ENCODE data around the gene VPS13C. TPM values are rescaled to one million over a fixed set of nuclear protein-coding genes. Genes with fewer than 3 reads are reported as not detected.

The VPS13C gene
- total RNA-seq, 1 donor, result 79.8 TPM

DNA sequence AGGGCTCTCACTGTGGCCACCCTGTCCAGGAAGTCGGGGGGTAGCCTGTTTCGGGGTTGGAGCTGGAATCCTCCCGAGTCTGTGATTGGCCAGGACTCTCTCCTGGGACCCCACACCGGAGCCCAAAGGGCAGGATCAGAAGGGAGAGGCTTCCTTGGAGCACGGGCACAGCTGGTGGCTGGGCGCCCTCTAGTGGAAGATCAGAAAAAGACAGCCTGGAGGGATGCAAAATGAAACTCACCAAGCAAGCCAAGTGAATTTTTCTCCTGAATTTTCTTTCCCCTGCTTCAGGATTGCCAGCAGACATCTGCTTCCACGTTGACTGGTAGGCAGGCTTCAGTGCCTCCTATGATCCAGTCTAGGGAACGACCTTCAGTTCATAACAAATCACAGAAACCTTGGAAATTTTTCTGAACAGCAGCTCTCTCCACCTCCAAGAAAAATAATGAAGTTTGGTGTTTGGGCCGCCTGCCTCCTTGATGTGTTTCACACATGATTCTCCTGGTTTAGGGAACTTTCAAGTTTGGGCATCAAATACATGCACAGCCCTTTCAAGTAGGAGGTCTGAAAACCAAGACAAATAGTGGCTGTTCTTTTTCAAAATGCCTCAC is 224.6 kb downstream of the VPS13C start:
- TF ChIP-seq, protein P1, sequence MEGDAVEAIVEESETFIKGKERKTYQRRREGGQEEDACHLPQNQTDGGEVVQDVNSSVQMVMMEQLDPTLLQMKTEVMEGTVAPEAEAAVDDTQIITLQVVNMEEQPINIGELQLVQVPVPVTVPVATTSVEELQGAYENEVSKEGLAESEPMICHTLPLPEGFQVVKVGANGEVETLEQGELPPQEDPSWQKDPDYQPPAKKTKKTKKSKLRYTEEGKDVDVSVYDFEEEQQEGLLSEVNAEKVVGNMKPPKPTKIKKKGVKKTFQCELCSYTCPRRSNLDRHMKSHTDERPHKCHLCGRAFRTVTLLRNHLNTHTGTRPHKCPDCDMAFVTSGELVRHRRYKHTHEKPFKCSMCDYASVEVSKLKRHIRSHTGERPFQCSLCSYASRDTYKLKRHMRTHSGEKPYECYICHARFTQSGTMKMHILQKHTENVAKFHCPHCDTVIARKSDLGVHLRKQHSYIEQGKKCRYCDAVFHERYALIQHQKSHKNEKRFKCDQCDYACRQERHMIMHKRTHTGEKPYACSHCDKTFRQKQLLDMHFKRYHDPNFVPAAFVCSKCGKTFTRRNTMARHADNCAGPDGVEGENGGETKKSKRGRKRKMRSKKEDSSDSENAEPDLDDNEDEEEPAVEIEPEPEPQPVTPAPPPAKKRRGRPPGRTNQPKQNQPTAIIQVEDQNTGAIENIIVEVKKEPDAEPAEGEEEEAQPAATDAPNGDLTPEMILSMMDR (IDR thresholded peaks at IDR 0.05; ENCODE audit: insufficient read depth, low read length), result peak; percentile 92
- H3K4me3 ChIP-seq (ENCODE audit: low read depth, low read length), result peak overlapping the region; percentile 42
- peak; percentile 72 for DNase-seq (ENCODE audit: low read depth)

DNA sequence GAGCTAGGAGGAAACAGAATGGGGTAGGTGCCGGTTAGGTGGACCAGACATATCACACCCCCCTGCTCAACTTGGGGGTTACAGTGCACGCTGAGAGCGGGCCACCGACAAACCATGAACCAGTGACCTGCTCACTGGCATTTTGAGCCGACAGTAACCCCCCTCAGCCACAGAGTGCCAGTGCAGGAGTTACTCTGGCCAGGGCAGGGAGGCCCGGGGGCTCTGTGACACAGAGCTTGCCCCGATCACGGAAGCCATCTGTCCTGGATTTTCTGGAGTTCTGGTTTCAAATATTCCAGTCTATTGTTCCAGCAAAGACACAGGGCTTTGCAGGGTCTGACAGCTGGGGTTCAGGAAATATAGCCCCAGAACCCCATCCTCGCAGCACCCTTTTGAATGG is 225.2 kb downstream of the VPS13C start:
- no peak overlapping the region for H3K4me3 ChIP-seq (ENCODE audit: low read depth, low read length)
- no peak for DNase-seq (ENCODE audit: low read depth)
- TF ChIP-seq, protein P1 (IDR thresholded peaks at IDR 0.05; ENCODE audit: insufficient read depth, low read length), result no peak

DNA sequence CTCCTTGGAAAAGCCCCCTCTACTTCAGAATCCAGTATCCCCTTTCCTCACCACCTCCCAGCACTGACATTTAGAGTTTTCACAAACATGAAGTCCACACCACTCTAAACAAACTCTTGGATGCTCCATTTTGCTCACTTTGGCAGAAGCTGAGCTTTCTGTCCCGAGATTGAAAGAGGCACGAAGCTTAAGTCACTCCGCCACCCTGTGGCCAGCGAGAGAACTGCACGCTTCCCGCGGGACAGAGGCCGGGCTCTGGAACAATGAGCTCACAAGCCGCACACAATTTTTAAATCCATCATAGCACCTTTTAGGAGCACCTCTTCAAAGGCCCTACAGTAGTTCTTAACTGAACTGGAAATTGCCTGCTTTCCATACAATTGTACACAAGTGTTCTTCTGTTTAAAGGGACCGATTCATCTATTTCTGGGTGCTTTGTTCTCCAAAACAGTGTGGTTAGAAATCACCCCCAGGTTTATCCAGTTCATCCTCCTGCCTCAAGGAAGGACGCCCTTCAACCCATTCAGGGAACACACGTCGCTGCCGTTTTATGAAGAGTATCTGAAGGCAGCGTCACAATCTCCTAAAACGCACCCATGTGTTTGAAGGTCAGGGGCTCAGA is 226.1 kb downstream of the VPS13C start:
- DNase-seq (ENCODE audit: low read depth), result peak; percentile 80
- H3K4me3 ChIP-seq (ENCODE audit: low read depth, low read length), result no peak overlapping the region
- TF ChIP-seq, protein P1 (IDR thresholded peaks at IDR 0.05; ENCODE audit: insufficient read depth, low read length), result peak; percentile 98

DNA sequence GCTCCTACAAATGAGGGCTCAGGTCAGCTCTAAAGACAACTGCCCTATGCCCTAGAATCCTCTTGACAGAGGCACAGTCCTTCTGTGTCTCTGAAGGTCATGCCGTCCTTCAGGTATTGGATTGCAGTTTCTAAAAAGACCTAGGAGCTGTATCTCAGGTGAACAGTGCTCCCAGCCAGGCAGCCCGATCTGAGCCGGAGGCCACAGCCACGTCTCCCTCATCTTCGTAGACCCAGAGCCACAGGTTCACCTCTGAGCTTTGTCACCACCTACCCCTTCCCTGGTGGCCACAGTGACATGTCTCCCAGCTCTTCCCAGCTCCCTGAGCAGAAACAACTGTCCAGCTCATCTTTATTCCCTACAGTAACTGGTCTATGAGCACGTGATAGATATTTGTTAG is 228.0 kb downstream of the VPS13C start:
- DNase-seq (ENCODE audit: low read depth), result no peak
- TF ChIP-seq, protein P1 (IDR thresholded peaks at IDR 0.05; ENCODE audit: insufficient read depth, low read length), result no peak
- H3K4me3 ChIP-seq (ENCODE audit: low read depth, low read length), result no peak overlapping the region

DNA sequence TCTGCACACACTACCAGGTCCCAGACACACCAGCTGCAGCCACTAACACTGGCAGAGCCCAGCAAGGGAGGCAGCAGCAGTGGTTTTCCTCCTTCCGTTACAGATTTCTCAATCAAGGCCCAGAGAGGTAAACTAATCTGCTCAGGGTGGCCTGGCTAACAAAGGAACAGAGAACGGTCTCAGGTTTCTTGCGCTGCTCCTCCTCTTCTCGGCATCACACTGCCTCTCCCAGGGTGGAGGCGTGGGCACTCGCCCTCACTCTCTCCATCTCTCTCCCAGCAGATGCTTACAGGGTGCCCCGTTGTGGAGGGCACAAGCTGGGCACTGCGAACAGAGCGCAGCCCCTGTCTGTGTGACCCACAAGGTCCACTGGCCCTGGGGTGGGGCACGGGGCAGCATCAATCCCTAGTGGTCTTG is 228.7 kb downstream of the VPS13C start:
- no peak overlapping the region for H3K4me3 ChIP-seq (ENCODE audit: low read depth, low read length)
- no peak for DNase-seq (ENCODE audit: low read depth)
- TF ChIP-seq, protein P1 (IDR thresholded peaks at IDR 0.05; ENCODE audit: insufficient read depth, low read length), result no peak

DNA sequence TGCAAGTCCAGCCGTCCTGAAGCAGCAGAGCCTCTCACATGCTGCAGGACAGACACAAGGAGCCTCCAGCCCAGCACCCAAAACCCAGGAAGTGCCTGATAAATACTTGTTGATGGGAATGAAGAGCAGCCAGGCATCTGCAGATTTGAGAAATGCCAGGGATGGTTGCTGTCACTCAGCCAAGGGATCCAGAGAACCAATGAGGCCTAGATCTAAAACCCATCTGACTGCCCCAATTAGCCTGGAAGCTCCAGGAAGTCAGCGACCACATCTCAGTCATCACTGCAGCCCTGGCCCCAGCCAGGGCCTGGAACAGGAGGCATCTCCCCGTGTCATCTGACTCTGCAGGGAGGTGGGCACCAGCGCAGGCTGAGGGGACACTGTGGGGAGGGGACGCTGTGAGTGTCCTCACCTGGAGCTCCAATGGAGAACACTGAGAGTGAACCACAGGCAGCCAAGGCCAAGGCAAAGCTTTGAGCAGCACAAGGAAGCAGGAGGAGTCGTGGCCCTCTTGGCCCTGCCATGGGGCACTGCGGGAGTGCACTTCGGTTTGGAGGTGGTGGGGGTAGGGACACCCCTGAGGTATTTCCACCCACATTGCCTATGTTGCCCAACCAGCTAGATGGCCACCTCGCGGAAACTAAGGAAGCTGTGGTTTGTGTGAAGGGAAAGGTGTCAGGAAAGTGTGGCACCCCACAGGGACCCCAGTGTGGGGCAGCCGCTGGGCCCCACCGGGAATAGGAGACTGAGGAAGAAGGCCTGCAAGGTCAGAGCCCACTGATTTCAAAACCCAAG is 229.5 kb downstream of the VPS13C start:
- TF ChIP-seq, protein P1 (IDR thresholded peaks at IDR 0.05; ENCODE audit: insufficient read depth, low read length), result no peak
- DNase-seq (ENCODE audit: low read depth), result no peak
- H3K4me3 ChIP-seq (ENCODE audit: low read depth, low read length), result no peak overlapping the region

Measured in fibroblast of the aortic adventitia (primary cell).